Adrenal gland (tissue), 5 donors: Measurements from ENCODE around the gene XPC.

ENCODE experiments used
- POLR2A ChIP-seq, 2 donors: fragments of 450-650 bp; IDR thresholded peaks; one replicate each; pipeline ENCODE4 v1.6.1; 2017; ENCODE audit warnings: antibody characterized with exemption in 2 of 2, mild to moderate bottlenecking in 2 of 2, moderate library complexity in 1 of 2
- TF ChIP-seq, protein P1 (sequence below), 6 experiments: fragments of 450-650 bp in 4 of 6; fragments of 200-600 bp in 2 of 6; sonication (generic) in 1 of 6; IDR thresholded peaks; 1 replicate in 5 of 6; 2 replicates in 1 of 6; pipeline versions ENCODE4 v1.5.1 to v1.8.0; 2016 to 2021; ENCODE audit warnings: antibody characterized with exemption in 6 of 6, mild to moderate bottlenecking in 2 of 6, moderate library complexity in 1 of 6
- donor health status: DM: no; HTN: no; CAD: no.

GRCh38 chr3:14121859-14122258 lies 56.5 kb downstream of the XPC start:
- TF ChIP-seq, protein P1, sequence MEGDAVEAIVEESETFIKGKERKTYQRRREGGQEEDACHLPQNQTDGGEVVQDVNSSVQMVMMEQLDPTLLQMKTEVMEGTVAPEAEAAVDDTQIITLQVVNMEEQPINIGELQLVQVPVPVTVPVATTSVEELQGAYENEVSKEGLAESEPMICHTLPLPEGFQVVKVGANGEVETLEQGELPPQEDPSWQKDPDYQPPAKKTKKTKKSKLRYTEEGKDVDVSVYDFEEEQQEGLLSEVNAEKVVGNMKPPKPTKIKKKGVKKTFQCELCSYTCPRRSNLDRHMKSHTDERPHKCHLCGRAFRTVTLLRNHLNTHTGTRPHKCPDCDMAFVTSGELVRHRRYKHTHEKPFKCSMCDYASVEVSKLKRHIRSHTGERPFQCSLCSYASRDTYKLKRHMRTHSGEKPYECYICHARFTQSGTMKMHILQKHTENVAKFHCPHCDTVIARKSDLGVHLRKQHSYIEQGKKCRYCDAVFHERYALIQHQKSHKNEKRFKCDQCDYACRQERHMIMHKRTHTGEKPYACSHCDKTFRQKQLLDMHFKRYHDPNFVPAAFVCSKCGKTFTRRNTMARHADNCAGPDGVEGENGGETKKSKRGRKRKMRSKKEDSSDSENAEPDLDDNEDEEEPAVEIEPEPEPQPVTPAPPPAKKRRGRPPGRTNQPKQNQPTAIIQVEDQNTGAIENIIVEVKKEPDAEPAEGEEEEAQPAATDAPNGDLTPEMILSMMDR (IDR thresholded peaks at IDR 0.05), result no peak
- no peak for TF ChIP-seq POLR2A (IDR thresholded peaks at IDR 0.05)
